GM18858 (cell line): ENCODE results near the gene SLIT1.

ENCODE experiments used
- ATAC-seq: cut with Tn5 transposase; IDR thresholded peaks from one replicate; pipeline ENCODE4 v1.9.1; 2021; ENCODE audit not compliant: unreplicated experiment

Gene SLIT1

DNA sequence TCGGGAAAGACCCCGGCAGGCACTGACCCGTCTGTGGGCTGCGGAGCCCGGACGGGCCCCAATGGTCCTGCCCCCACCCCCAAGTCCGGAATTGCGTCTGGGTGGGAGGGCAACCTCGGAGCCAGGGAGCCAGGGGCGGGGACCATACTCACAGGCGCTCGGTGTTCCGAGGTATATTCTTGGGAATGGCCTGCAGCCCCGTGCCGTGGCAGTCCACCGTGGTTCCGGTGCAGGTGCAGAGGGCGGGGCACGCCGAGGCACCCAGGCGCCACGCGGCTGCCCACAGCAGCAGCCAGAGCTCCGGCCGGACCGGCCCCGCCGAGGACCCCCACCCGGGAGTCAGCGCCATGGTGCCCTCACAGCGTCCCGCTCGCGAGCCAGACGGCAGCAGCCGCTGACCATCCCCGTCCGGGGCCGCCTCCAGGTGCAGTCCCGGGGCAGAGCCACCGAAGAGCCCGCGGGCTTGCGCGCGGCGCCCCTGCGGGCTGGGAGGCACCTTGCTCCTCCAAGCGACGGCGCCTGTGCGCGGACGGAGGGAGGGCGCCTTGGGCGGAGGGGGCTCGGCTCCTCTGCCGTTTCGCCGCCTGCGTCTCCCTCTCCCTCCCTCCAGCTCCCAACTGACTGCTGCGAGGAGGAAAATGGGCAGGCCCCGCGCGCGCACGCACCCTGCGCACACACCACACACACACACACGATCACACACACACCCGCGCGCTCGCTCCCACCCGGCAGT is at the start of gene SLIT1:
SLIT1 (minus strand) TSS at position 634 of the 733 bp plus-strand sequence; CDS start at position 349, 285 bp downstream.
- ATAC-seq, result no peak

DNA sequence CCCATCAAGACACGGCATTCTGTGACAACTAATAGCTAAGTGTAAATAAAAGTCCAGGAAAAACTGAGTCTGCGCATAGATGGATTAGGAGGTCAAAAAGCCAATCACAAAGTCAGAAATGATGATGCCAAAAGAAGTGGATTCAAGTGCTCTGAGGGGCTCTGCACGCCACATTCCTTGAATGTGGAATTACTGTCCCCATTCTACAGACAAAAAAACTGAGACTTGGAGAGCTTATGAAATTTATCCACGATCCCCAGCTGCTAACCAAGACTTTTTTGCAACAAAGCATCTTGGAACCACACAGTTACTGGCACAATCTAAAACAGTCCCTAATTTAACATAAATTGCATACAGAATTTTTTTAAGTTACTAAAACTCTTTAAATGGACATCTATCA is 49.6 kb upstream of the SLIT1 start:
- no peak for ATAC-seq

DNA sequence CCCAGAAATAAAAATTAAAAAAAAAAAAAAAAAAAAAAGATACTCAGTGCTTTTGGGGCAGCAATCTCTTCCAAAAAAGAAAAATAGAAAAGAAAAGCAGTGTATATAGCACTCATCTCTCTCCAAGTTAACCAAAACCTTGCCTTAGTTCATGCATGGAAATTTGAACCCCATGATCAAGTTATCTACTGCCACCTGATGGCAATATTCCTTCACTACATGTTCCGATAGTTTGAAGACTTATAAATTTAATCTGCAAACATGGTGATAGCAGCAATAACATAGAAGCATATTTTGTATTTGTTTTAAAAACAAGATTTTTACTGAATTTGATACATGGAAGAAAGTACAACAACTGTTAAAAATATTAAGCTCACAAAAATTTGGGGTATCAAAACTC is 48.6 kb upstream of the SLIT1 start:
- no peak for ATAC-seq

DNA sequence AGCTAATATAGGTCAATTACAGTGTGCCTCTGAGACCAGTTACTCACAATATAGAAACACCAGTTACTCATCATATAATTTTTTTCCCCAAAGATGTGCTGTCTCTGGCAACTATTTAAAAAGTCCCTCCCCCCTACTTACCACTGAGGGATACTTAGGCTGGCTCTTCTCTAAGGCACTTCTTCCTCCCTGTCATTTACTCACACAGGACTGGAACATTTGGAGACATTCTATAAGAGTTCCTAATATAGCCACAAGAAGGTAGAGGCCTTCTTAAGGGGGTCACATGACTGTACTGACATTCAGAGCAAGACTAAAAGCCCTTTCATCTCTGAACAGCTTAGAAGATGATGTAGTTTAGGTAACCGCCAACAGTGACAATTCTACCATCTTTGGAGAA is 44.4 kb upstream of the SLIT1 start:
- no peak for ATAC-seq

DNA sequence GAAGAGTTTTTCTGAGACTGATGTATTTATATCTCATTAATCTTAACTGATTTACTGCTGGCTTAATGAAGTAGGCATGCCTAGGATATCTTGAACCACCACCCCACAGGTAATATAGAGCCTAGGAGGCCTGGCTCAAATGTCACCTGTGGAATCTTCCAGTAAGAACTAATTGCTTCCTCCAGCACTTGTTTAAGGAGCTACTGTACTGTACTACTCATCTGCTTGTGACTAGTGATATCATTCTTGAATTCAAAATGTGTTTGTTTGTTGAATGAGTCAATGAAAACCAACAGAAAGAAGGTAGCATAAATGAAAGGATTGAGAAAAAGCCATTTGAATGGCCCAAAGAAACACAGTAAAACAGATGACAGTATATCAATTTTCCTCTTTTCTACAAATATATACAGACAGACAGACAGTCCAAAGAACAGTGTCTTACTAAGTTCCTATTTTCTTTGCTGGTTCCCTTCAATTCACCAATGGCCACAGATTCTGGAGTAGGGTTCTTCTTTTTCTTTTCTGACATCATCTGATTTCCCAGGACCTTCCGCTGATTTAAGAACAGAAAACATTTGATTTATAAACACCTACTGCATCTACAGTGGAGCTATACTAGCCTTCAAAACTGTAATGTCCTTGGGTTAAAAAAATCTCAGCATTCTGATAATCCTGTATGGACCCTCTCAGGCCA is 43.7 kb upstream of the SLIT1 start:
- no peak for ATAC-seq

DNA sequence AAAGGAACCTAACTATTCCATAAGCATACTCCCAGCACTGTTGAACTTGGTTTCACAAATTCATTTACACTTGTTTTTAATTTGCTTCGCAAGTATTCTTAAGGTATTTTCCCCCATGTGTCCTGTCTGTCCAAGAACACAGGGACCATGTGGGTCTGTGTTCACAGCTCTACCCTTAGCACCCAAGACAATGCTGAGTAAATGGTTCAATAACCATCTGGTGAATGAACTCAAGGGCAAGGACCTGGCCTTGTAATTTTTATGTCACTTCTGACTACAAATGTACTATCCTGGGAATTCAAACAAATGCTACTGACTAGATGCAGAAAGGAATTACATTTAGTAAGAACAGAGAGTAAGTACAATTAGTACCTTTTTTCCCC is 43.0 kb upstream of the SLIT1 start:
- ATAC-seq, result no peak

DNA sequence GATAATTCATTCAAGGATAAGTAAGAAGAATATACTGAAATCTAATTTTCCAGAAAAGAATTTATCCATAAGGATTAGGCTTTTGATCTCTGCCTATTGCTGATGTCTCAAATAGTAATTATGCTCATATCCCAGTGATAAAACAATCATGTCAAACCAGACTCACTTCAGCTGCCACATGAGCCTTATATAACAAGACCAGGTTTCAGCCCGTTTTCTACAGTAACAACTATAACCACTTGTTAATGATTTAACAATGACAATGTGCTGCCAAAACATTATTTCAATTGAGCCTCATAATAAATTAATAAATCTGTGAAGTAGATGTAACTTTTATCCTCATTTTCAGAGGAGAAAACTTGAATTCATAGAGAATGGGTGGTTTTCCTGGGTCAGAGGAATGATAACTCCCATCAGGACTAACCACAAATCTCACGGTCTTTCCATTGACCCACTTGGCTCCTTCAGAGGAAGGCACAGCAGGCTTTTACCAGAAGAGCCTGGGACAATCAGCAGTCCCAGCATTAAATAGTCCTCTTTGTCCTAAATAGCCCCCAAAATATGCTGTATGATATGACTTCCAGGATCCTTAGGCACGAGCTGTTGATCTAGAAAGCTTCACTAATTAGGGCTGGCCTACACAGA is 42.5 kb upstream of the SLIT1 start:
- ATAC-seq, result no peak

DNA sequence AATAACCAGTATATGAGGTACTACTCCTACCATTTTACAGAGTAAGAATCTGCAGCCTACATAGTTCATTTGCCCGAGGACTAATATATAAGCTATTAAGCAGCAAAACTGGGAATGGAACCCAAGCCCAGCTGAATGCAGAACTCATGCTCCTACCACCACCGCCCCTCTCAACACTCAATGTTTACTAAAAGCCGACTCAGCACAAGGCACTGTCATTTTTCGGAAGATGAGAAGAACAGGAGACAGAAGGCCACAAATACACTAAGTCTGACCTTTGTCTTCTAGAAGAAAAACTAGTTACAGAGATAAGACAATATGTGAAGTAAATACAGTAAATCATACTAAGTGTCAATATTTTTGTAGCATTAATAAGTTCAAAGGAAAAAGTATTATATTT is 40.6 kb upstream of the SLIT1 start:
- ATAC-seq, result no peak

DNA sequence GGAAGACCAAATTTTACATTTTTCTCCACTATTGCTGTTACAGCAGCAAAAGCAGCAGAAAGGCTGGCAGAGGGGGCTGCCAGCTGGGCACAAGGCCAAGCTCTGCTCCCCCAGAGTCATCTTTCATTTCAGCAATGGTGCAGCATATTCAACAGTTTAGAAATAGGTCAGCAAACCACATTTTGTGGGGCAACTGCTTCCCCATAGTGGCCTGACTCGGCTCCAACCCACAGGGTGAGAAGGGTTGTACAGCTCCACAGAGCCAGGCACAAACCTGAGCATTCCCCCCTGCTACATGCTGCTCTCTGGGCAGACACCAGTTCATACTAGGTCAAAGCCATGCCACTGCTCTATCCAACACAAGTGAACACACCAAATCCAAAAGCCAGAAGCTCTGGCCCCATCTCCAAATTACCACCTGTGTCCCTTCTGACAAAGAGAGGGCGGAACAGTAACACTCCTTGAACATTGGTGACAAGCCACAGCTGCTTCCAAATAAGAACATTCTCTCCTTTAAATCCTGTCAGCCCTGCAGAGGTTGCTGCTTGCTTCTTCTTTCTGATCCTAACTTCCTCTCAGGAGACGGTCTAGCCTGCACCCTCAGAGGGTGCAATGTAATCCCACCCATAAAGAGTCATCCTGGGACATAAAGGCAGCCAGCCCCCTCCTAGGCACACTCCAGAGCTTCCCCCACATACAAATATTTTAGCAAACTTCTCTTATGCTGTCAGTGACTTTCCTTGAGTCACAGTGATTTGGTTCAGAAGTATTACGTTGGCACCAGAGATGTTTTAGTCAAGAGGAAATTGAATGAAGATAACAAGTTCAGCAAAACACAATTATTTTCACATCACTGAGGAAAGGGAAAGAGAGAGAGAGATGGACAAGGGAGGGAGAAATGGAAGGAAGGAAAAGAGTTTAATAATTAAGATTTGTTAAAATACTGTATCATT is 39.0 kb upstream of the SLIT1 start:
- ATAC-seq, result no peak

DNA sequence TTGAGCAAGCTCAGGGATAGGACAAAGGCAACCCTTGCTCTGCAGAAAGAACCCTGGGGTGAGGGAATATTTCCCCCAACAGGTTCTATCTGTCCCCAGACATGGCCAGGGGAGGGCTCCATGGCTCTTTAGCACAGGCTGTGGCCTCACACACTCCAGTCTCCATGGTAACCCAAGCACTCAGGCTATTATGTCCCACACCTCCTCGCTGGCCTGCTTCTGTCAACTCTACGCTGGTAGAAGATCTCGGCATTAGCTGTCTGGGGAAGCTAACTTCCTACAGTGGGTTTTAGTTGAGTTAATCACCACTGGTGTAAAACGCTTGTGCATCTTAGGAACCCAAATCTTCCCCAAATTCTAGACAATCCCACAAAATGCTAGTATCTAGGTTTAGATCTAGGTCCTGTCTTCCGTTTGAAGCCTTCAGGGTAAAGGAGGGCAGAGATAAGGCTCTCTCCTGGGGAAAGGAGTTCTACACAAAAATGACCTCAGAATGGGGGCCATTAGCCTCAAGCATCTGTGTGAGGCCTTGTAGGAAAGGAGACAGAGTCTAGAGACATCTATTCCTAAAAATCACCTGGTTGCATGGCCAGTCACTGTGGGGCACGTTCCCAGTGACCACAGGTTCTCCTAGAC is 36.7 kb upstream of the SLIT1 start:
- no peak for ATAC-seq

DNA sequence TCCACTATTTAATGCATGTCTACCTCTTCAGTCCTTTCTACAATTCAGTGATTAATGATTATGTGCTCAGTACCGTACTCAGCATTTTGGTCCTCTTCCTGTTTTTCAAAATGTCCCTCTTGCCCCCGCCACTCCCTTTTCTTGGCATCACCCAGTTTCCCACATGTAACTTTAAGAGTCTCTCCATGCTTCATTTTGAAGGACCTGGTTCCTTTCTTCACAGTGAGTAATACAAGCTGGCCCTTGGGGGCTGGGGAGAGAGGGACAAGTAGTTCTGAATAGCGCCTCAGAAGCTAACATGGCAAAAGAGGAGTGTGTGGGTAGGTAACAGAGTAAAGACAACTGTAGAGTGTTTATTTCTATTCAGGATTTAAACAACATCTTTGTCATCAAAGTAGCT is 34.6 kb upstream of the SLIT1 start:
- ATAC-seq, result no peak

DNA sequence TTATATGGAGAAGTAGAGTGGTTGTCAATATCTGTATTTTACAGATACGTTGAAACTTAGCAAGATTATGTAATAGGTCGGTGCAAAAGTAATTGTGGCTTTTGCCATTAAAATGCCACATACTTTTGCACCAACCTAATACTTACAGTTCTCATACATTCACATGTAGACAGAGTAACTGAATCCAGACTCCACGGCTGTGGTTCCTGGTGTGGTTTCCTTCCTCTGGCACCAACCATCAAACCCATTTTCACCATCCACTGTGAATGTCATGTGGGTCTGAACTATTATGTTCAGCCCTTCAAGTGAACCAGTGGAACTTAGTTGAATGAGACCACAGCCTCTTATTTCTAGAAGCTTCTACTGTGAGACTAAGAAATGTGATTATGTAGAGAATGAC is 31.5 kb upstream of the SLIT1 start:
- no peak for ATAC-seq

DNA sequence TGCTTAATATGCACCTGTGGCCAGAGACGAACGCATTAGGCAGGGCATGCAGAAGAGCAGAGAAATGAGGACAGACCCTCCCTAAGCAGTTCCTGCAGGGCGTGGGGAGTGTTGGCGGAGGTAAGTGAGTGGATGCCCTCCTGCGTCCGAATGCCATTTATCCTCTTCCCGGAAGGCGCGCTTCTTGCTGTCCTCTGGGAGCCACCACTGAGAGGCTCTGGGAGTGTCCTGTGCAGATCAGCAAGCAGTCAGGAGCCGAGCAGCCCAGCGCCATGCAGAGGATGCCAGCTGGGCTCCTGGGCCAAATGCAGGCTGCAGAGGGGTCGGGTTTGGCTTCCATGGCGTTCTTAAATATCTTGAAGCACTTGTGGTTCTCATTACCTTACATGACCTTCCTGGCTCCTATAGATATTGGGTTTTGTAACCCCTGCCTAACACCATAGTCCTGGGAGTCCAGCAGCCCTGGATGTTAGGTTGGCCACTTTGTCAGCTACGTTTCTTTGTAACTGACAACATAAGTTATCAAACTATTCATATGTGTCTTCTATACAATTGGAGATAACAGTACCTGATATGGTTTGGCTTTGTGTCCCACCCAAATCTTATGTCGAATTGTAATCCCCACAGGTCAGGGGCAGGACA is 30.0 kb upstream of the SLIT1 start:
- no peak for ATAC-seq

DNA sequence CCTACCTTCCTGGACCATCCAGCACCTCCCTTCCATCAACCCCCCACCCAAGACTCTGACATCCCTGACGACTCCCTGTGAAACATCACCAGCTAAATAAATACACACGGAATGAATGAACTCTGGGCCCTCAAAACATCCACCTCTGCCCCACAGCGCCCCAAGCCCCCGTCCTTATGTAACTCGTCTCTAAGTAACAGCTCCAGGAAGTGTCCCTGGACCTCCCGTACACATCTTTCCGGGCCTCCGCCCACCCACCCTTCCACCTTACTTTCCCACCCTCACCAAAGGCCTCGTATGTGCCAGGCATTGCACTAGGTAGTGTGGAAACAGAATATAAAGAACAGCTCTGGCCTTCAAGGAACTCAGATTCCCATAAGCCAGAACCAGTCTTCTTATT is 27.7 kb upstream of the SLIT1 start:
- ATAC-seq, result no peak

DNA sequence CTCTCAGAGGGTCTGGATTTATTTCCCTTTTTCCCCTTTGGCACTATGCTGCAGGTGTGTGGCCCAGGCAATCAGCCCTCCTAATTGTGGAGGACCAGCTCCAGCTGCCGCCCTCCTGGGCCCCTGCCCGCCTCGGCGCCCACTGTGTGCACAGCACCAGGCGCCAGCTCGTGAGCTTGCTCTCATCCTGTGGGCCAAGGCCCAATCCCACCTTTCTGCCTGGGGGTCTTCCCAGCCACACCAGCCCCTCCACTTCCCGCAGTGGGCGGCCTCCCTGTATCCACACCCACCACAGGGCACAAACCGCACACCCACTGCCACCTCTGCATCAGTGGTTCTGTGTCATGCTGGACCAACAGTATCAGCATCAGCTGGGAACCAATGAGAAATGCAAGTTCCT is 25.5 kb upstream of the SLIT1 start:
- no peak for ATAC-seq

DNA sequence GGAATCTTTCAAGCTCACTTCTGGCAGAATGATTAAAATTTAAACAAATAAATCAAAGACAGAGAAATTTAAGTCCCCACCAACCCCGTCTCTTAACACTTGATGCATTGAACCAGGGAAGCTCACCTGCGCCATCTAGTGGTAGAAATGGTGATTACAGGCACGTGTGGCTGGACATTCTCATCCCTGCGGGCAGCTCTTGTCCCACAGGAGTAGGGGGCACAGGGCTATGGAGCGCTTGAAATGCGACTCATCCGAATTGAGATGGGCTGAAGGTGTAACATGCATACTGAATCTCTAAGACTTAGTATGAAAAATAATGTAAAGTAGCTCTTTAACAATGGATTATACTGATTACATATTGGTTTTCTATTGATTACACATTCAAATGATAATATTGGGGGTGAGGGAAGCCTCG is 24.8 kb upstream of the SLIT1 start:
- ATAC-seq, result no peak

DNA sequence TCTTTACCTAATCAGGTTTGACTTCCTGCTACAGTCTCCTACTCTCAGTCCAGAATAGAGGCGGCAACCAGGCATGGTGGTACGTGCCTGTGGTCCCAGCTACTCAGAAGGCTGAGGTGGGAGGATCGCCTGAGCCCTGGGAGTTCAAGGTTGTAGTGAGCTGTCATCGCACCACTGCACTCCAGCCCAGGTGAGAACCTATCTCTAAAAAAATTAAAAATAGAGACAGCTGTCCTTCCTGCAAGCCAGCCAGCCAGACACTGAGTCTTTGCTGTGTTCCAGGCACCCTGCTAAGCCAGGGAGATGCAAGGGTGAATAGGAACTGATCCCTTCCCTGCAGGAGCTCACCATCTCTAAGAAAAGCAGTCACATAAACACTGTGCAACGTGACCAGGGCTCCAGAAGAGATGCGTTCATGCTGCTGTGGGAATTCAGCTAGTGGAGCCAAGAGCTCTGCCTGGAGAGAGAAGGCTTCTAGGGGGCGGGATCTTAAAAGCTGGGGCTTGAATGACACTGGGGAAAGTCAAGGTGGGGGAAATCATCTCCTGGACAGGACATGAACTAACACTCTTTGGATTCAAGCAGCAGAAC is 22.1 kb upstream of the SLIT1 start:
- no peak for ATAC-seq

DNA sequence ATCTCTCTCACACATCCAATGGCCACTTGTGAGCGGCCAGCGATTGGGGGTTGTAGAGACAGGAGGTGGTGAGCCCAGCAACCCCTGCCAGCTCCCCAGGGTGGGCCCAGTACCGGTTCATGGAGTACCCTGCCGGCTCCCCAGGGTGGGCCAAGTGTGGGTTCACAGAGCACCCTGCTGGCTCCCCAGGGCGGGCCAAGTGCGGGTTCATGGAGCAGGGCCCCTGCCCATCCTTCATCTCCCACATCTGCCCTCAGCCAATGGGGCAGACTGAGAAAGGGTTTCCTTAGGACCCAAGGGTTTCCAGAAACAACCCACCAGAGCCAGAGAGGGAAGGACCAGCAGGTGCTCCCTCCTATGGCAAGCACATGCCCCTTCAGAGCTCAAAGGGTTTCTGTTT is 21.4 kb upstream of the SLIT1 start:
- ATAC-seq, result no peak

DNA sequence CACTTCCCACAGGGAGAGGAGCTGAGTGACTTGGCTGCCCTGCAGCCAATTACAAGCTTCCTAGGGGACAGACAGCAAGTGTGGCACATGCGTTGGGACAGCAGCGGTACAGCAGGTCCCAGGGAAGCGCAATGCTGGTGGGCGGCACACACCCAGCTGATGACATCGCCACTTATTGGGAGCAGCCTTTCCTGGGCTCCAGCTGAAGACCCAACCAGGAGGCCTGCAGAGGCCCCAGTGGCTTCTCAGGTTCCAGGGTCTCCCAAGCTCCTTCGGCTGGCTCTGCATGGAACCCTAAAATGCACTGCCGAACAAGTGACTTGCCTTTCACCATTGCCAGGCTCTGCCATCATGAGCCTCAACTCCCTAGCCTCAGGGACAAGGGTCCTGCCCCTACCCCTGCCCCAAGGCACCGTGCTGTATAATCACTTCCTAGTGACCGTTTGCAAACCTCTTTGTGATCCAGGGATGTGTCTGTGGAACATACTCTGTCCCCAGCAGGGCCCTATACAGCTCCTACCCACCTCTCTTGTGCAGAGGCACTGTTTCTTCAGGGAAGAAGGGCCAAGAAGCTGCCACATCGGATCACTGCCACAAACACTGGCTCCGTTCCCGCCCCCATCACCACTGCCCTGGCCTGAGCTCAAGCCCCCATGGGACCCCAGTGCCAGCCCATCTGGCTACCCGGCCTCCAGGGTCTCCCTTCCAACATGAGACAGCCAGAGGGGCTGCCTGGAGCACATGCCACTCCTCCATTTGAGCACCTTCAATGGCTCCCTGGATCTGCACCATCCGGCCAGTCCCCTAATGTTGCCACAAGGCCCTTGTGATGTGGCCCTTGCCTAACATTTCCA is 19.3 kb upstream of the SLIT1 start:
- ATAC-seq, result no peak
